ENCODE measurements around the gene ELFN2.

The ELFN2 gene

DNA sequence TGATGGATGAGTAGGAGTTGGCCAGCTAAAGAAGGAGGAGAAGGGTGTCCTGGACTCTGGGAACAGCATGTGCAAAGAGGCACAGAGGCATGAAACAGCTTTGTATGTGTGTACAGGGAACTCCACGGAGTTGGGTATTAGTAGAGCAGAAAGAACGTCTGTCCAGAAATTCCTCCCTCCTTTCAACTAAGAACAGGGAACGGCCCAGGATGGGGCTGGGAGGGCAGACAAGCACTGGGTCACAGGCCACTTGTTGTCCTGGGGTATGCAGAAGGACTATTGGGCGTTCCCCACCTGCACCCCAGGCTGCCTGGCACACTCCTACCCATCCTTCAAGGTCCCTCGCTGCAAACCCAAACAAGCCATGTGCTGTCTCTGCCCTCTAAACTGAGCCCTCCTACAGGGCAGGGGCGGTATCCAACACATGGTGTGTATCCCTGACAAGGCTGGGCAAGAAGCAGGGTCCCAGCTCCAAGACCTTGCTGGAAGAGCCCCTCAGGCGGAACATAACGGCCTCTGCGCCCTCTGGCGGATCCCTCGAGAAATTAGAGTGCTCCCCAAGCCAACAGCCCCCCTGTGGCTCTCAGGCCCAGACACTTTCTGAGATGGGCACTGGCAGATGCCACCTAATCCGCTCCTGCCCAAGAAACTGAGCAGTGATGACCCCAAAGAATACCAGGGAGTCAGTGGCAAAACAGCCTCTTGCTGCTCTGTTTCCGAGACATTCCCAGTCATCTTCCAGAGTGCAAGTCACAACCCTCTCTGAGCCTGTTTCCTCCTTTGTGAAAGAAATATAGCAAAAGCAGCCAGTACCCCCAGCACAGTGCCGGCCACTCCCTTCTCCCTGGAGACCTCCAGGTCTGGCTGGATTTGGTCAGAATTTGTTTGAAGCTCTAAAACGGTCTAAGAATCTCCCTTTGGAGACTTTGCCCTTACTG, 1.6 kb upstream of the ELFN2 start:
- in situ Hi-C loops (cut with MboI; ENCODE audit: low pct_unique_long_range_greater_than_20kb, low sequenced_read_pairs, unreplicated experiment) = no loop called here
- DNase-seq (ENCODE audit: low spot score) = peak; percentile 85
- TF ChIP-seq, protein P1, sequence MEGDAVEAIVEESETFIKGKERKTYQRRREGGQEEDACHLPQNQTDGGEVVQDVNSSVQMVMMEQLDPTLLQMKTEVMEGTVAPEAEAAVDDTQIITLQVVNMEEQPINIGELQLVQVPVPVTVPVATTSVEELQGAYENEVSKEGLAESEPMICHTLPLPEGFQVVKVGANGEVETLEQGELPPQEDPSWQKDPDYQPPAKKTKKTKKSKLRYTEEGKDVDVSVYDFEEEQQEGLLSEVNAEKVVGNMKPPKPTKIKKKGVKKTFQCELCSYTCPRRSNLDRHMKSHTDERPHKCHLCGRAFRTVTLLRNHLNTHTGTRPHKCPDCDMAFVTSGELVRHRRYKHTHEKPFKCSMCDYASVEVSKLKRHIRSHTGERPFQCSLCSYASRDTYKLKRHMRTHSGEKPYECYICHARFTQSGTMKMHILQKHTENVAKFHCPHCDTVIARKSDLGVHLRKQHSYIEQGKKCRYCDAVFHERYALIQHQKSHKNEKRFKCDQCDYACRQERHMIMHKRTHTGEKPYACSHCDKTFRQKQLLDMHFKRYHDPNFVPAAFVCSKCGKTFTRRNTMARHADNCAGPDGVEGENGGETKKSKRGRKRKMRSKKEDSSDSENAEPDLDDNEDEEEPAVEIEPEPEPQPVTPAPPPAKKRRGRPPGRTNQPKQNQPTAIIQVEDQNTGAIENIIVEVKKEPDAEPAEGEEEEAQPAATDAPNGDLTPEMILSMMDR (IDR thresholded peaks at IDR 0.05; ENCODE audit: extremely low read depth, insufficient read depth, missing control alignments) = peak; percentile 72

DNA sequence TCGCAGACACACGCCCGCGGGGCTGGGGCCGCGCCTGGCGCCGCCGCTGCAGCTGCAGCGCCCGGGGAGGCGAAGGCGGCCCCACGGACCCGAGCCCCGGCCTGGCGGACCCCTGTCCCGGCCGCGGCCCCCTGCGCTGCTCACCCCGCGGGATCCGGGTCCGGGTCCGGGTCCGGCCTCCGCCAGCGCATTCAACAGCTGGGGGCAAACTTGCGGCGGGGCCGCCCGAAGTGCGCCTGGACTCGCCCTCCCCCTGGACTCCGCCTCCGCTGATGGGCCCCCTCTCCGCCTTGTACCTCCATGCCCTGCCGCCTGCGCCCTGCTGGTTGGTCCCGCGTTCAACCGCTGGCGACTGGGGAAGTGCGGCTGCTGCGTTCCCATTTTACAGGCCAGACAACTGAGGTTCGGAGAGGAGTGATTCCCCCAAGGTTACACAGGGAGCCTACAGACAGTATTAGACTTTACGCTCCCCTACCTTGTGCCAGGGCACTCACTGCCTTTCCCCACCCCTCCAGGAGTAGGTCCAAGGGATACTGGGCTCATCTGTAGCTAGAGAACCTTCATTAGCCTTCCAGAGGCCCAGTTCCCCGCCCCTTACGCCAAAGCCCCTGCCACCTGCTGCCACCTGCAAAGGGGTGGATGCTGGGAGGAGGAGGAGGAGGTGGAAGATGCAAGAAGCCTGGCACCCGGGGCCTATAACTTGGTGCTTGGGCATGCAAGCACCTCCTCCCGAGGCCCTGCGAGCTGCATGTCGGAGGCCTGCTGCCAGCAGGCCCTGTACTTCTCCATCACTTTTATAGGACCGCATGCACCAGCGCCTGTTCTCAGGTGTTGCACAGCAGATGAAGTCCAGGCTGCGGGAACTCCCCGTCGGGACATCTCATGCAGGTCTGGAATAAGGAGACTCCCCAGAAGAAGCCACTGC, 694 bp upstream of the ELFN2 start:
- in situ Hi-C loops (cut with MboI; ENCODE audit: low pct_unique_long_range_greater_than_20kb, low sequenced_read_pairs, unreplicated experiment) = no loop called here
- TF ChIP-seq, protein P1 (IDR thresholded peaks at IDR 0.05; ENCODE audit: extremely low read depth, insufficient read depth, missing control alignments) = no peak
- DNase-seq (ENCODE audit: low spot score) = peak; percentile 40

DNA sequence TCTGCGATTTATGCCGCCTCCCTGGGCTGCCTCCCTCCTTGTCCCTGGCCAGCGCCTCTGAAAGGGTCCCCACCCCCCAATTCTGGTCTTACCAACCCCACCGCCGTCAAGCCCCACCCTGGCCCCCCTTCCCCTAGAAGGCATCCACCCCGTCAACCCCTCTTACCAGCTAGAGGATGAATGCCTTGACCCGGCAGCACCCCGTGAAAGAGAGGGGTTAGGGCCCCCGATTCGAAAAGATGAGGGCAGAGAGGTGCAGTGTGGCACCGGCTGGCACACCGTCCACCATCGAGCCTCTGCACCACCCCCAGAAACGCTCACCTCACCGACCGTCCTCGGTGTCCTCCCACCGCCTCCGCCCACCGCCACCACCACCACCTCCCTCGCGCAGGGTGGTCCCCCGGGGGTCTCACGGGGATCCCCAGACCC, 559 bp downstream of the ELFN2 start:
- in situ Hi-C loops (cut with MboI; ENCODE audit: low pct_unique_long_range_greater_than_20kb, low sequenced_read_pairs, unreplicated experiment) = no loop called here
- no peak for DNase-seq (ENCODE audit: low spot score)
- TF ChIP-seq, protein P1 (IDR thresholded peaks at IDR 0.05; ENCODE audit: extremely low read depth, insufficient read depth, missing control alignments) = no peak

DNA sequence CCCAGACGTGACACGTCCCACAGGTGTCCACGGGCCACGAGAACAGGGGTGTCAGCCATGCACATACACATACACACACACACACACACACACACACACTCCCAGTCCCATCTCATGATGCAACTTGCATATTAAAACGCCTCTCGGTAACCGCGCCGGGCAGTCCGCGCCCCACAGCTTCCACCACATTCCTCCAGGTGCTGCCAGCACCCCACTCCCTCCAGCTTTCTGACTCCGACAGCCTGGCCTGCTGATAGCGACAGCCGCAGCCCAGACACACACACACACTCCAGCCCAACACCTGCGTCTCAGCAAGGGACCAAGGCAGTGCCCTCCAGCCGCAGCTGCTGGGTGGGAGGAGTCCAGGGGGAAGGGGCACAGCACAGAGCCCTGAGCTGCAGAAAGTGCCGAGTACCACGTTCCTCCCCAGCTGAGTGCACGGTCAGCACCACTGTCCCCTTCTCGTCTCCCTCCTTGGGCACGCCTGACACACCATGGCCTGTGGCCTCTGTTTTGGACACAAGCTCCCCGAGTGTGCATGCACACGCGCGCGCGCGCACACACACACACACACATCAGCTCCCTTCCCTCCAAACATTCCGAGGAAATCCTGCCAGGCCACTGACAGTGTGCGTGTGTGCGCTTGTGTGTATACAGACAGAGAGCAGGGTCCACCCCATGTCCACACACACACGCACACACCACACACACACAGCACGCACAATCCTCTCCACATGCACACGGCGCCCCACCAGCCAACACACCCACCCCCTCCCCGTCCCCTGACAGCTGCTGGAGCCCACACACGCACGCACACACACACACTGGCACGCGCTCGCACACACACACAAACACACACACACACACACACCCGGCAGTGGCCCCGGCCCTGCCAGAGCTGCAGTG, 1.2 kb downstream of the ELFN2 start:
- in situ Hi-C loops (cut with MboI; ENCODE audit: low pct_unique_long_range_greater_than_20kb, low sequenced_read_pairs, unreplicated experiment) = no loop called here
- TF ChIP-seq, protein P1 (IDR thresholded peaks at IDR 0.05; ENCODE audit: extremely low read depth, insufficient read depth, missing control alignments) = no peak
- DNase-seq (ENCODE audit: low spot score) = no peak

DNA sequence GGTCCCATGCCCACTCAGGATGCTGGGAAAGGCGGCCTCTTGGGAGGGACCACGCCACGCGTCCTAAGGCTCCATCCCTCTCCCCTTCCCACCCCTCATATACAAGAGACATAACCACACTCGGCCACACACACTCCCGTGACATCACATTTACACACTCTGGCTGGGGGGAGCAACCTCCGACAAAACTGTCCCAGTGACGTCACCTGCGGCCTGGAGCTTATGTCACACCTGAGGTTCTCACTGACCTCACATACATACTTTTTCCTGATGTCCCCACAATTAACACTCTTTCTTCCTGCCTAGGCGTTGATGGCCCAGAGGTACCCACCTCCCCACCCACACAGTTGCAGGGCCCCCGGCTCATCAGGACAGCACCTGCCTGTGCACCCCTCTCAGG, 1.9 kb downstream of the ELFN2 start:
- no peak for DNase-seq (ENCODE audit: low spot score)
- in situ Hi-C loops (cut with MboI; ENCODE audit: low pct_unique_long_range_greater_than_20kb, low sequenced_read_pairs, unreplicated experiment) = no loop called here
- TF ChIP-seq, protein P1 (IDR thresholded peaks at IDR 0.05; ENCODE audit: extremely low read depth, insufficient read depth, missing control alignments) = no peak

Data from GM13977 (cell line).